Retinal pigment epithelial cell (primary cell): ENCODE results near the gene KRTAP3-3.

Experiments
- DNase-seq: peaks from one replicate; pipeline ENCODE4 v3.0.0-alpha.2; 2010; ENCODE audit warnings: low read depth
- H3K4me3 ChIP-seq: 2 replicates; pipeline ENCODE4 v1.5.1; 2011; ENCODE audit warnings: mild to moderate bottlenecking, low read length, control low read depth, moderate library complexity
- CTCF ChIP-seq: conservative IDR thresholded peaks from 2 replicates; pipeline ENCODE4 v1.5.1; 2011; ENCODE audit warnings: low read depth, low read length, control low read depth, inconsistent platforms

KRTAP3-3 gene

GRCh38 chr17:40951011-40951622 lies 42.8 kb downstream of the KRTAP3-3 start:
- TF ChIP-seq CTCF: no peak
- no peak for DNase-seq

GRCh38 chr17:40950176-40950575 lies 43.8 kb downstream of the KRTAP3-3 start:
- TF ChIP-seq CTCF: no peak
- DNase-seq: no peak
- H3K4me3 ChIP-seq: no peak overlapping the region

More at GRCh38 chr17:40951011-40951622, 42.8 kb downstream of the KRTAP3-3 start:
- H3K4me3 ChIP-seq: no peak overlapping the region

GRCh38 chr17:40949418-40949817 lies 44.5 kb downstream of the KRTAP3-3 start:
- no peak overlapping the region for H3K4me3 ChIP-seq
- TF ChIP-seq CTCF: no peak
- DNase-seq: no peak

- no peak overlapping the region for H3K4me3 ChIP-seq
- TF ChIP-seq CTCF: no peak
- DNase-seq: no peak
Observed at GRCh38 chr17:40947929-40948328, 46.0 kb downstream of the KRTAP3-3 start.

DNA sequence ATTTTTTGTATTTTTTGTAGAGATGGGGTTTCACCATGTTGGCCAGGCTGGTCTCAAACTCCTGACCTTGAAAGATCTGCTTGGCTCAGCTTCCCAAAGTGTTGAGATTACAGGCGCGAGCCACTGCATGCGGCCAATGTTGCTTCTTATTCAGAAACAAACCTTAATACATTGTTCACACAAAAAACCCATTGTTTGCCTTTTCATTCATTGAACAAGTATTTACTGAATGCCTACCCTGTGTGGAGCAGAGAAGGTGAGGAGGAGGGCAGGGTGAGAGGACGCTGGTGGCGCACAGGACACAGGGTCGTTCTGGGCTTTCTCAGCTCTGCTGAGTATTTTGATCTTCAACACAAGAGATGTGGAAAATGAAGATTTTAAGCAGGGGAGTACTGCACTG lies 48.5 kb downstream of the KRTAP3-3 start:
- no peak overlapping the region for H3K4me3 ChIP-seq
- no peak for DNase-seq
- TF ChIP-seq CTCF: no peak

DNA sequence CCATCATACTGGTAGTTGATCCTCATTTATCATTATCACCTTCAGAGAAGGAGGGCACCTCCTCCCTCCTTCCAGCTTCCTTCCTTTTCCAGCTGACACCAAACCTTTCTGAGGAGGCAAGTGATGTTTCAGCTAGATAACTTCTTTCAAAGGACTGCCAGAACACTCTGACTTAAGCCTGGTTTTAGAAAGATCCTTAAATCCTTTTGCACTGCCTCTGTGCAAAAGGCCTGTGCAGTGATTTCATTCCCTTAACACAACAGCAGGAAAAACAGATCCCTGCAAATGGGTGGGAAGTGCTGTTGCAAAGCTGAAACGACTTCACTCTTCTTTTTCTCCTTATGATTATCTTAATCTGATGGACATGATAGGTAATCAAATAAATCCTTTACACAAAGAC lies 49.4 kb downstream of the KRTAP3-3 start:
- no peak for TF ChIP-seq CTCF
- H3K4me3 ChIP-seq: no peak overlapping the region
- DNase-seq: no peak
